DND-41 (cell line): ENCODE results near the gene CYB5B.

ENCODE experiments used
- ATAC-seq: fragments of 200-7000 bp; cut with Tn5 transposase; 3 replicates; pipeline ENCODE4 v1.9.1; 2021; ENCODE audit warnings: low read depth; ENCODE audit not compliant: insufficient read depth
- DNase-seq: peaks from one replicate; pipeline ENCODE4 v3.0.0-alpha.2; 2020
- H2AFZ ChIP-seq: 2 replicates; pipeline ENCODE4 v1.6.0; 2012; ENCODE audit warnings: low read depth, low read length
- H3K27ac ChIP-seq: 2 replicates; pipeline ENCODE4 v1.5.1; 2012; ENCODE audit warnings: low read length, inconsistent platforms
- H3K27me3 ChIP-seq: fragments of 200-600 bp; sonication (generic); 2 replicates; pipeline ENCODE4 v1.6.0; 2012; ENCODE audit warnings: low read length, mild to moderate bottlenecking, inconsistent platforms; ENCODE audit not compliant: insufficient read depth, poor library complexity
- H3K36me3 ChIP-seq: 2 replicates; pipeline ENCODE4 v1.5.1; 2012; ENCODE audit warnings: low read length, inconsistent platforms; ENCODE audit not compliant: insufficient read depth
- H3K4me1 ChIP-seq: 2 replicates; pipeline ENCODE4 v1.5.1; 2012; ENCODE audit warnings: mild to moderate bottlenecking, low read length; ENCODE audit not compliant: insufficient read depth
- H3K4me2 ChIP-seq: 2 replicates; pipeline ENCODE4 v1.6.0; 2012; ENCODE audit warnings: mild to moderate bottlenecking, moderate library complexity, low read length, inconsistent platforms; ENCODE audit not compliant: insufficient read depth
- H3K4me3 ChIP-seq, 2 experiments: fragments of 200-600 bp in 1 of 2; shearing (Covaris generic) in 1 of 2; 2 replicates each; pipeline ENCODE4 v1.5.1; 2012 to 2016; ENCODE audit warnings: inconsistent platforms in 2 of 2, low read length in 2 of 2, mild to moderate bottlenecking in 2 of 2, low read depth in 1 of 2, moderate library complexity in 1 of 2
- H3K79me2 ChIP-seq: 2 replicates; pipeline ENCODE4 v1.6.0; 2012; ENCODE audit warnings: low read length, inconsistent platforms; ENCODE audit not compliant: insufficient read depth
- H3K9ac ChIP-seq: 2 replicates; pipeline ENCODE4 v1.6.0; 2012; ENCODE audit warnings: low read depth, mild to moderate bottlenecking, inconsistent platforms, low read length, moderate library complexity
- H3K9me3 ChIP-seq: 2 replicates; pipeline ENCODE4 v1.5.1; 2012; ENCODE audit warnings: low read length, moderate library complexity, mild to moderate bottlenecking, inconsistent platforms; ENCODE audit not compliant: insufficient read depth, severe bottlenecking
- H4K20me1 ChIP-seq: 2 replicates; pipeline ENCODE4 v1.6.0; 2012; ENCODE audit warnings: low read length; ENCODE audit not compliant: insufficient read depth
- EZH2 ChIP-seq: IDR thresholded peaks from 3 replicates; pipeline ENCODE4 v1.6.1; 2012; ENCODE audit warnings: borderline replicate concordance, low read depth, mild to moderate bottlenecking, moderate library complexity, low read length, inconsistent platforms; ENCODE audit not compliant: severe bottlenecking
- TF ChIP-seq, protein P1 (sequence below): IDR thresholded peaks from 2 replicates; pipeline ENCODE4 v1.5.1; 2012; ENCODE audit warnings: borderline replicate concordance, low read length, moderate library complexity, mild to moderate bottlenecking; ENCODE audit not compliant: poor library complexity, severe bottlenecking; ENCODE audit errors: extremely low read depth

The CYB5B gene

DNA sequence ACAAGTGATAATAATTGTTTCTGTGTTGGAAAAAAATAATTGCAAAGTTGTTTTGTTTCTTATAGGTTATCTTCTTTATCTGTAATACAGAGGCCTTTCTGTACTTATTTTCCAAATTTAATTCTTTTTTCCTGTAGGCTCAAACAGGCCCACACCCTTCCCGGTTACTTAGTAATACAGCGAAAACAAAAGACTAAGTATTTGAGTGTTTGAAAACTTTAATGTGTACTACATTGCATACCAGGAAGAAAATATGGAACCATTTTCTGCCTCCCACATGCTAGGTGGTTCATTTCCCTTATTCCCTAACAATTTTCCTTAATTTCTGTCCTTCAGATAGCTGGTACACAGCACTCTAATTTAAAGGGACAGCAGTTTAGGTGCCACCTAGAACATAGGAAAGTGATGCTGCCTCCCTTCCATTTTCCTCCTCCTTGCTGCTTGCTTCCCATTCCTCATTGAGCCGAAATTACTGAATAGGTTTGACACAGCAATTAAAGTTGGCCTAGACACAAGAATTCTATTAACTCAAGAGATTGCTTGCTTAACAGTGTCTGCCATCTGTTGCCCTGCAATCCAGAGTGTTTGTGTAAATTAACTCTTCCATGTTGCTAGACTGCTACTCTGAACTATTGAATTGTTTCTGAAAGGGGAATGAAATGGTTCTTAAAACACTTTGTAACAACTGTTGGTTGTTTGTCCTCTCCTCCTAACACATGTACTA lies 24.2 kb downstream of the CYB5B start:
- Histone ChIP-seq H2AFZ (no peak overlapping the region), H3K4me3 (no peak overlapping the region), H3K27me3 (no peaks in the 10 kb centered on the region), H3K4me2 (no peak overlapping the region), H3K9ac (no peak overlapping the region), H3K27ac (no peak overlapping the region), H4K20me1 (peaks cover 3% of the 10 kb centered on the region; the same call in 1 of the 2 replicates), H3K36me3 (peaks cover 44% of the 10 kb centered on the region), H3K79me2 (peaks cover 39% of the 10 kb centered on the region), H3K4me1 (peaks cover 11% of the 10 kb centered on the region; the same call in 1 of the 2 replicates), H3K9me3 (no peaks in the 10 kb centered on the region)
- TF ChIP-seq, protein P1, sequence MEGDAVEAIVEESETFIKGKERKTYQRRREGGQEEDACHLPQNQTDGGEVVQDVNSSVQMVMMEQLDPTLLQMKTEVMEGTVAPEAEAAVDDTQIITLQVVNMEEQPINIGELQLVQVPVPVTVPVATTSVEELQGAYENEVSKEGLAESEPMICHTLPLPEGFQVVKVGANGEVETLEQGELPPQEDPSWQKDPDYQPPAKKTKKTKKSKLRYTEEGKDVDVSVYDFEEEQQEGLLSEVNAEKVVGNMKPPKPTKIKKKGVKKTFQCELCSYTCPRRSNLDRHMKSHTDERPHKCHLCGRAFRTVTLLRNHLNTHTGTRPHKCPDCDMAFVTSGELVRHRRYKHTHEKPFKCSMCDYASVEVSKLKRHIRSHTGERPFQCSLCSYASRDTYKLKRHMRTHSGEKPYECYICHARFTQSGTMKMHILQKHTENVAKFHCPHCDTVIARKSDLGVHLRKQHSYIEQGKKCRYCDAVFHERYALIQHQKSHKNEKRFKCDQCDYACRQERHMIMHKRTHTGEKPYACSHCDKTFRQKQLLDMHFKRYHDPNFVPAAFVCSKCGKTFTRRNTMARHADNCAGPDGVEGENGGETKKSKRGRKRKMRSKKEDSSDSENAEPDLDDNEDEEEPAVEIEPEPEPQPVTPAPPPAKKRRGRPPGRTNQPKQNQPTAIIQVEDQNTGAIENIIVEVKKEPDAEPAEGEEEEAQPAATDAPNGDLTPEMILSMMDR: no peak
- no peak for TF ChIP-seq EZH2
- DNase-seq: no peak
- ATAC-seq: no peak

DNA sequence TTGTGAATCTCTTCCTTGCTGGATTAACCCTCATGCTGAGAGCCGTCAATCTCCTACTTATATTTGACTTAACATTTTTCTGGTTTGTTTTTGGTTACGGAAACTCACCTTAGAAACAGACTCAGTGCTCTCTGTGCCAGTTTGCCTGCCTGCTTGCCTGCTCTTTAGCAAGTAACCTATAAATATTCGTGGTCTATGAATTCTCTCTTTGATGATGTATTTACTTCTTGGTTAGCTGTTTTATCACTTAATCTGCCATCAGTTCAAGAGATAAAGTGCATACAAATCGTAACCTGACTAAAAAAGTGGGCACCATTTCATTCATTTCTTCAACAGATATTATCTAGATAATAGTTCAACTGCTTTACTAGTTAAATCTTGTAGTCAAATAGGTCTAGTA lies 26.7 kb downstream of the CYB5B start:
- H3K27ac ChIP-seq: no peak overlapping the region
- H4K20me1 ChIP-seq: no peaks in the 10 kb centered on the region; the same call in 1 of the 2 replicates
- ATAC-seq: no peak
- peaks cover 55% of the 10 kb centered on the region for H3K36me3 ChIP-seq
- H3K27me3 ChIP-seq: no peaks in the 10 kb centered on the region
- H2AFZ ChIP-seq: no peak overlapping the region
- H3K4me2 ChIP-seq: no peak overlapping the region
- no peak overlapping the region for H3K4me3 ChIP-seq
- H3K4me1 ChIP-seq: no peaks in the 10 kb centered on the region
- no peak for DNase-seq
- H3K9me3 ChIP-seq: no peaks in the 10 kb centered on the region
- H3K9ac ChIP-seq: no peak overlapping the region
- TF ChIP-seq EZH2: no peak
- TF ChIP-seq, protein P1: no peak
- peaks cover 15% of the 10 kb centered on the region for H3K79me2 ChIP-seq

DNA sequence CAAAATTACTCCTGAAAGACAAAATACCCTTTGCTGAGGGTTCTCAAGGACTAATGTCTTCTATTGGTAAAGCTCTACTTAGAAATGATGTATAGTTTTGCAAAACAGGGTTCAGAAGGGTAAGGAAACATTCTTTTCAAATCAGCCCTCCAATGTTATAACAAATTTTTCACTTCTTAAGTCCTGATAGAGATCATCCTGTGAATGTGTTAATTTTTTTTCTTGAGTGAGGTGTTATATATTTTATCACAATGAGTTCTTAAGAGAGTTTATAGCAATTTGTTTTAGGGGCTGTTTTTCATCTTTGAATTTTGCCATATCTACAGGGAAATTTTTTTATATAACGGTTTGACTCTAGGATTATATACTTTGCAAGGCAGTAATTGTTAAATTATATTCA lies 29.5 kb downstream of the CYB5B start:
- Histone ChIP-seq H3K79me2 (peaks cover 9% of the 10 kb centered on the region), H3K4me2 (no peak overlapping the region), H3K4me3 (no peak overlapping the region), H3K9me3 (no peaks in the 10 kb centered on the region), H3K4me1 (no peaks in the 10 kb centered on the region), H3K27ac (no peak overlapping the region), H4K20me1 (no peaks in the 10 kb centered on the region; the same call in 1 of the 2 replicates), H3K27me3 (no peaks in the 10 kb centered on the region), H2AFZ (no peak overlapping the region), H3K36me3 (peaks cover 50% of the 10 kb centered on the region; the same call in 1 of the 2 replicates), H3K9ac (no peak overlapping the region)
- no peak for TF ChIP-seq EZH2
- TF ChIP-seq, protein P1: no peak
- DNase-seq (no peak), ATAC-seq (no peak)
